H1 (cell line): Measurements from ENCODE around the gene HTR2C. TPM values are rescaled to one million over a fixed set of nuclear protein-coding genes. Genes with fewer than 3 reads are reported as not detected.

Experiments
- BRCA1 ChIP-seq: IDR thresholded peaks from 2 replicates; pipeline ENCODE4 v1.6.1; 2012; ENCODE audit warnings: low read depth, low read length, improper control_type of control experiment
- CTCF ChIP-seq, 3 experiments: IDR thresholded peaks; 1 replicate in 2 of 3; 2 replicates in 1 of 3; pipeline versions ENCODE4 v1.5.1 to v1.6.1; 2011; ENCODE audit warnings: low read length in 3 of 3, mild to moderate bottlenecking in 3 of 3, inconsistent platforms in 2 of 3, low read depth in 1 of 3, moderate library complexity in 1 of 3; ENCODE audit not compliant: insufficient read depth in 1 of 3; ENCODE audit errors: control extremely low read depth in 1 of 3
- E2F6 ChIP-seq: IDR thresholded peaks from 2 replicates; pipeline ENCODE4 v1.6.1; 2012; ENCODE audit warnings: inconsistent platforms
- EGR1 ChIP-seq: IDR thresholded peaks from 2 replicates; pipeline ENCODE4 v1.6.1; 2011; ENCODE audit warnings: low read depth, low read length, borderline replicate concordance
- RFX5 ChIP-seq: IDR thresholded peaks from 2 replicates; pipeline ENCODE4 v1.6.1; 2011; ENCODE audit warnings: low read depth, low read length, improper control_type of control experiment, borderline replicate concordance
- SIRT6 ChIP-seq: IDR thresholded peaks from one replicate; pipeline ENCODE4 v1.7.1; 2012; ENCODE audit warnings: low read length, inconsistent platforms
- polyA plus RNA-seq, 7 experiments: library from polyadenylated mRNA; depleted of rRNA in 3 of 7; stranded (reverse) in 5 of 7; unstranded in 2 of 7; fragments of >200 nt in 5 of 7; fragments of 200-250 nt in 2 of 7; gene quantifications; 1 replicate in 5 of 7; 2 replicates in 1 of 7; 4 replicates in 1 of 7; pipeline versions ENCODE4 v1.2.1 to v1.2.3, GENCODE V29; 2011 to 2013; ENCODE audit warnings: missing spikeins in 2 of 7, mixed read lengths in 2 of 7
- total RNA-seq: library from RNA; stranded (reverse); fragmentation: NEBNext Ultra II Directional; extraction: Animal tissue kit (Norgen Biotek cat#: 25700); gene quantifications from 2 replicates; pipeline ENCODE4 v1.2.1, GENCODE V29; 2021

HTR2C gene
- total and polyA plus RNA-seq, 2 of the 8 experiments (the other 6 are each of a cell fraction or from before 2014, with no cell fraction given), result 1.7 to 2.0 TPM

- TF ChIP-seq CTCF (IDR thresholded peaks at IDR 0.05; ENCODE audit: control extremely low read depth in 1 of 3, insufficient read depth in 1 of 3, low read depth in 1 of 3, low read length in 3 of 3) (peak; percentile 31 to 49 (median 38); a peak in 3 of 4 replicates), SIRT6 (no peak), BRCA1 (no peak), E2F6 (no peak), EGR1 (no peak), RFX5 (no peak)
Observed at GRCh38 chrX:114774691-114775090, 190.8 kb downstream of the HTR2C start (continued).
